ENCODE results near the gene CBR1. TPM values are rescaled to one million over a fixed set of nuclear protein-coding genes. Genes with fewer than 3 reads are reported as not detected.

Gene CBR1
- total RNA-seq, 3 donors from 2014 or later: 68.4 to 76.9 (median 69.5) TPM

DNA sequence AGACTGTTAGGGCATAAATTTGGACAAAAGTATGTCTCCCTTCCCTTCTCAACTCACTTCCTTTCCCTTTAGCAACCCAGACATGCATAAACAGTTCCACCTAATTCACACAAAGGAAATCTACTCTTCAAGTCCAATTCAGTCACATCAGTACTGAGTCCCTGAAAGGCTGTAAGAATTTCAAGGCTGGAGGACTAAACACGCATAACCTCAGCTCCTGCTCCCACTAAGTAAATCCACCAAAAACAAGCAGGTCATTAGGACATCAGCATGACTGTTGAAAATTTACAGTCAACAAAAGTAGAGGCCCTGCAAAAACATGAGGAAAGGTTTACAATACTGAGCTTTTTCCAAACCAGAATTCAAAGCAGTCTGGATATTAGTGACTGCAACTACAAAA lies 27.9 kb upstream of the CBR1 start:
- peaks cover 27% of the 10 kb centered on the region for H3K36me3 ChIP-seq (ENCODE audit: low read depth)
- DNase-seq (no peak), ATAC-seq (no peak)
- H3K4me1 ChIP-seq (ENCODE audit: low read depth): no peaks in the 10 kb centered on the region
- H3K9me3 ChIP-seq: no peaks in the 10 kb centered on the region
- intact Hi-C loops (cut with DNase I, micrococcal nuclease): no loop called here
- no peak overlapping the region for H3K4me3 ChIP-seq
- TF ChIP-seq, protein P1, sequence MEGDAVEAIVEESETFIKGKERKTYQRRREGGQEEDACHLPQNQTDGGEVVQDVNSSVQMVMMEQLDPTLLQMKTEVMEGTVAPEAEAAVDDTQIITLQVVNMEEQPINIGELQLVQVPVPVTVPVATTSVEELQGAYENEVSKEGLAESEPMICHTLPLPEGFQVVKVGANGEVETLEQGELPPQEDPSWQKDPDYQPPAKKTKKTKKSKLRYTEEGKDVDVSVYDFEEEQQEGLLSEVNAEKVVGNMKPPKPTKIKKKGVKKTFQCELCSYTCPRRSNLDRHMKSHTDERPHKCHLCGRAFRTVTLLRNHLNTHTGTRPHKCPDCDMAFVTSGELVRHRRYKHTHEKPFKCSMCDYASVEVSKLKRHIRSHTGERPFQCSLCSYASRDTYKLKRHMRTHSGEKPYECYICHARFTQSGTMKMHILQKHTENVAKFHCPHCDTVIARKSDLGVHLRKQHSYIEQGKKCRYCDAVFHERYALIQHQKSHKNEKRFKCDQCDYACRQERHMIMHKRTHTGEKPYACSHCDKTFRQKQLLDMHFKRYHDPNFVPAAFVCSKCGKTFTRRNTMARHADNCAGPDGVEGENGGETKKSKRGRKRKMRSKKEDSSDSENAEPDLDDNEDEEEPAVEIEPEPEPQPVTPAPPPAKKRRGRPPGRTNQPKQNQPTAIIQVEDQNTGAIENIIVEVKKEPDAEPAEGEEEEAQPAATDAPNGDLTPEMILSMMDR (IDR thresholded peaks at IDR 0.05): no peak

DNA sequence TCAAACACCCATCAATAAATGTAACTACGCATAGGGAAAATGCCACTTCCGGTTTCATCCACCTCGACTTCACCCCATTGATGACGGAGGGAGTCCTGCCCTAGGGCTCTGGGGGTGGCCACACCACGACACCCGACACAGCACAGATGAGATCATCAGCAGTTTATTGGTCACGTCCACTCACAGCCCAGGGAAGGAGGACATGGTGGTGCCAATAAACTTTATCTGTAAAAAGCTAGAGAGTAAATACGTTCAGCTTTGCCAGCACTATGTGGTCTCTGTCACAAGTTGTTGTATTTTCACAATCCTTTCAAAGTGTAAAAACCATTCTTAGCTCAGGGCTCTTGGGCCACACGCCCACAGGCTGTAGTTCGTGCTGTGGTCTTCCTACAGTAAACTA lies 25.8 kb upstream of the CBR1 start:
- no peak overlapping the region for H3K4me3 ChIP-seq
- no peaks in the 10 kb centered on the region for H3K9me3 ChIP-seq
- intact Hi-C loops (cut with DNase I, micrococcal nuclease): no loop called here
- ATAC-seq: no peak
- peaks cover 24% of the 10 kb centered on the region for H3K36me3 ChIP-seq (ENCODE audit: low read depth)
- TF ChIP-seq, protein P1 (IDR thresholded peaks at IDR 0.05): no peak
- H3K4me1 ChIP-seq (ENCODE audit: low read depth): no peaks in the 10 kb centered on the region
- DNase-seq: no peak

DNA sequence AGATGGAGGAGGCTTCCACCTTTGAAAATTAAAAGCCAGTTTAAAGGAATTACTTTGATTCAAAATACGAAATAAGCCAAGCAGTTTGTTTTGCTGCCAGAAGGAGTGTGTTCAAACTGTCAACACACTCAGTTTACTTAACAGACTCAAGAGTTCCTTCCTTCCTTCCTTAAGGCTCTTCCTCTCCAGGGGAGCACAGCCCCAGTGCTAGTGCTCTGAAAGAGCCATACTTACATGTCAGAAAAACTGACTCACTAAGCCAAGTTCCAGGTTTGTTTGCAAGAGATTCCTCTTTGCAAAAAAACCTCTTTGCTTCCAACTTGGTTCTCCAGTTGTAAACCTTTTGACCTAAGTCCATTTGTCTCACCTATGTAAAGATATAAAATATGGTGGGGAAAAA lies 23.8 kb upstream of the CBR1 start:
- Histone ChIP-seq H3K9me3 (no peaks in the 10 kb centered on the region), H3K4me1 (ENCODE audit: low read depth) (no peaks in the 10 kb centered on the region), H3K36me3 (ENCODE audit: low read depth) (peaks cover 24% of the 10 kb centered on the region), H3K4me3 (no peak overlapping the region)
- no peak for DNase-seq
- TF ChIP-seq, protein P1 (IDR thresholded peaks at IDR 0.05): no peak
- intact Hi-C loops (cut with DNase I, micrococcal nuclease): no loop called here
- ATAC-seq: no peak

DNA sequence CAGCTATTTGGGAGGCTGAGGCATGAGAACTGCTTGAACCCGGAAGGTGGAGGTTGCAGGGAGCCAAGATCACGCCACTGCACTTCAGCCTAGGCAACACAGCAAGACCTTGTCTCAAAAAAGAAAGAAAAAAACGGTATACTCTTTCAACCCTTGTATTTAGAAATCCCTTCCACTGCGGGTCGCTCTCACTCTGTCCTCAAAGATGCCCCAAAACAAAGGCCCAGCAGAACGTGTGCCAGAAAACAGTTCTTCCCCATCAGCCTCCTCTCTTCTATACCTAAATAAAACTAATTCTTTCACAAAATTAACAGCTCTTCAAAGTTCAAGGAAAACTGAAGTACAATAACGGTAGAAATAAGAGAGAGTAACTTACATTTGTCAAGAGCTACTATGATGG lies 22.7 kb upstream of the CBR1 start:
- Histone ChIP-seq H3K36me3 (ENCODE audit: low read depth) (peaks cover 18% of the 10 kb centered on the region), H3K9me3 (no peaks in the 10 kb centered on the region), H3K4me1 (ENCODE audit: low read depth) (no peaks in the 10 kb centered on the region), H3K4me3 (no peak overlapping the region)
- no peak for ATAC-seq
- DNase-seq: no peak
- TF ChIP-seq, protein P1 (IDR thresholded peaks at IDR 0.05): no peak
- intact Hi-C loops (cut with DNase I, micrococcal nuclease): no loop called here

DNA sequence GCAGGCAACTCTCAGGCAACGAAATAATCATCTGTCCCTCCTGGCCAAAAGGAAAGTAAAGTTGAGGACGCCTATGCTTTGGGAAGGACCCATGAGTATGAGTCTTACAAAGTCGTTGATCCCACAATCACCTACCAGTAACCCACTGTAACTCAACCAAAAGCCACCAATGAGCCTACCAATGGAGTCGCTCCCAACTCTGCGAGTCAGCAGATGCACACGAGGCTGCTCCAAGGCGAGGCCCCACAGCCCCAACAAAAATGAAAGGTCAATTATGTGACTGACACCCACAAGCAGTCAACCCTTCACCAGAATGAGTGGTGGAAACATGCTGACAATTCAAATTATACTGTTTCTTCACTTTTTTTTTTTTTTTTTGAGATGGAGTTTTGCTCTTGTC lies 21.5 kb upstream of the CBR1 start:
- no peaks in the 10 kb centered on the region for H3K4me1 ChIP-seq (ENCODE audit: low read depth)
- peaks cover 18% of the 10 kb centered on the region for H3K36me3 ChIP-seq (ENCODE audit: low read depth)
- no peaks in the 10 kb centered on the region for H3K9me3 ChIP-seq
- intact Hi-C loops (cut with DNase I, micrococcal nuclease): no loop called here
- DNase-seq: no peak
- TF ChIP-seq, protein P1 (IDR thresholded peaks at IDR 0.05): no peak
- ATAC-seq: no peak
- no peak overlapping the region for H3K4me3 ChIP-seq

All from mucosa of descending colon (tissue), 3 donors.